WTC11 (cell line): ENCODE measurements around the gene MAEA. TPM values are rescaled to one million over a fixed set of nuclear protein-coding genes. Genes with fewer than 3 reads are reported as not detected.

ENCODE experiments used
- ATAC-seq: fragments of 200-7000 bp; cut with Tn5 transposase; 2 replicates; pipeline ENCODE4 v1.10.0; 2021; ENCODE audit warnings: mild to moderate bottlenecking, moderate library complexity
- CTCF ChIA-PET: fragments of 300-600 bp; sonication (Branson Sonifier 250); formaldehyde crosslinking; loops from one replicate; lab custom pipeline; 2021; ENCODE audit warnings: antibody characterized with exemption; lab: Charles Lee
- POLR2A ChIA-PET: fragments of 350-600 bp; sonication (Branson Sonifier 250); formaldehyde crosslinking; loops from one replicate; lab custom pipeline; 2021; ENCODE audit warnings: antibody characterized with exemption; lab: Charles Lee
- DNase-seq: peaks from one replicate; pipeline ENCODE4 v3.0.0; 2021; ENCODE audit warnings: low spot score
- H3K27ac Mint-ChIP-seq: 2 replicates; pipeline ENCODE4 v1.8.0; 2021; ENCODE audit warnings: mixed read lengths
- H3K27me3 Mint-ChIP-seq: 2 replicates; pipeline ENCODE4 v1.8.0; 2021; ENCODE audit warnings: low read depth, mild to moderate bottlenecking, moderate library complexity, mixed read lengths
- H3K36me3 Mint-ChIP-seq: 2 replicates; pipeline ENCODE4 v1.8.0; 2021; ENCODE audit warnings: mixed read lengths
- H3K4me1 Mint-ChIP-seq: 2 replicates; pipeline ENCODE4 v1.8.0; 2022; ENCODE audit warnings: mixed read lengths
- H3K4me3 Mint-ChIP-seq: 2 replicates; pipeline ENCODE4 v1.8.0; 2021; ENCODE audit warnings: mild to moderate bottlenecking, moderate library complexity, mixed read lengths
- H3K9me3 Mint-ChIP-seq: 2 replicates; pipeline ENCODE4 v1.8.0; 2021; ENCODE audit warnings: mixed read lengths
- CBFB ChIP-seq: sonication (generic); formaldehyde crosslinking; IDR thresholded peaks from 2 replicates; pipeline ENCODE4 v1.8.1; 2022; ENCODE audit warnings: mild to moderate bottlenecking, low read depth, missing genetic modification reagents
- CREM ChIP-seq: sonication (generic); formaldehyde crosslinking; IDR thresholded peaks from 2 replicates; pipeline ENCODE4 v1.8.1; 2022; ENCODE audit warnings: mild to moderate bottlenecking, missing genetic modification reagents, moderate library complexity
- ELF4 ChIP-seq: sonication (generic); formaldehyde crosslinking; IDR thresholded peaks from 2 replicates; pipeline ENCODE4 v1.8.1; 2022; ENCODE audit warnings: low read depth, mild to moderate bottlenecking, moderate library complexity, missing genetic modification reagents
- ESRRA ChIP-seq: sonication (generic); formaldehyde crosslinking; IDR thresholded peaks from 2 replicates; pipeline ENCODE4 v1.8.1; 2022; ENCODE audit warnings: mild to moderate bottlenecking, missing genetic modification reagents, borderline replicate concordance
- ETV6 ChIP-seq: sonication (generic); formaldehyde crosslinking; IDR thresholded peaks from 2 replicates; pipeline ENCODE4 v1.8.1; 2022; ENCODE audit warnings: mild to moderate bottlenecking, missing genetic modification reagents
- FOXJ3 ChIP-seq: sonication (generic); formaldehyde crosslinking; IDR thresholded peaks from 2 replicates; pipeline ENCODE4 v1.9.0; 2021; ENCODE audit warnings: missing genetic modification reagents, mild to moderate bottlenecking, borderline replicate concordance
- FOXP1 ChIP-seq: sonication (generic); formaldehyde crosslinking; IDR thresholded peaks from 2 replicates; pipeline ENCODE4 v1.8.0; 2022; ENCODE audit warnings: missing genetic modification reagents, mild to moderate bottlenecking, moderate library complexity, borderline replicate concordance
- GABPB1 ChIP-seq: sonication (generic); formaldehyde crosslinking; IDR thresholded peaks from 2 replicates; pipeline ENCODE4 v1.8.1; 2023; ENCODE audit warnings: mild to moderate bottlenecking, missing genetic modification reagents
- IRF2 ChIP-seq: sonication (generic); formaldehyde crosslinking; IDR thresholded peaks from 2 replicates; pipeline ENCODE4 v1.8.0; 2022; ENCODE audit warnings: low read depth, missing genetic modification reagents, borderline replicate concordance
- NR1H2 ChIP-seq: sonication (generic); formaldehyde crosslinking; IDR thresholded peaks from 2 replicates; pipeline ENCODE4 v1.9.0; 2021; ENCODE audit warnings: mild to moderate bottlenecking, moderate library complexity, missing genetic modification reagents
- NR2C2 ChIP-seq: sonication (generic); formaldehyde crosslinking; IDR thresholded peaks from 2 replicates; pipeline ENCODE4 v1.8.0; 2022; ENCODE audit warnings: mild to moderate bottlenecking, missing genetic modification reagents
- OVOL2 ChIP-seq: fragments of 250-450 bp; sonication (Bioruptor Pico); IDR thresholded peaks from 2 replicates; pipeline ENCODE4 v1.9.0; 2021; ENCODE audit warnings: mild to moderate bottlenecking, borderline replicate concordance
- PRRX2 ChIP-seq: fragments of 250-450 bp; sonication (Bioruptor Pico); IDR thresholded peaks from 2 replicates; pipeline ENCODE4 v1.8.0; 2021; ENCODE audit warnings: mild to moderate bottlenecking
- SMAD4 ChIP-seq: sonication (generic); formaldehyde crosslinking; IDR thresholded peaks from 2 replicates; pipeline ENCODE4 v1.8.0; 2022; ENCODE audit warnings: mild to moderate bottlenecking, missing genetic modification reagents
- SOX15 ChIP-seq: fragments of 250-450 bp; sonication (Bioruptor Pico); IDR thresholded peaks from 2 replicates; pipeline ENCODE4 v1.9.0; 2021; ENCODE audit warnings: mild to moderate bottlenecking
- TCF7 ChIP-seq: sonication (generic); formaldehyde crosslinking; IDR thresholded peaks from 2 replicates; pipeline ENCODE4 v1.8.0; 2022; ENCODE audit warnings: mild to moderate bottlenecking, low read depth, missing genetic modification reagents, moderate library complexity
- TP53 ChIP-seq: sonication (generic); formaldehyde crosslinking; IDR thresholded peaks from 2 replicates; pipeline ENCODE4 v1.8.1; 2023; ENCODE audit warnings: mild to moderate bottlenecking, missing genetic modification reagents
- ZBTB21 ChIP-seq: sonication (generic); formaldehyde crosslinking; IDR thresholded peaks from 2 replicates; pipeline ENCODE4 v1.8.1; 2023; ENCODE audit warnings: mild to moderate bottlenecking, missing genetic modification reagents, borderline replicate concordance
- ZNF219 ChIP-seq: sonication (generic); formaldehyde crosslinking; IDR thresholded peaks from 2 replicates; pipeline ENCODE4 v1.8.0; 2023; ENCODE audit warnings: missing genetic modification reagents, mild to moderate bottlenecking, borderline replicate concordance
- ZNF232 ChIP-seq: sonication (generic); formaldehyde crosslinking; IDR thresholded peaks from 2 replicates; pipeline ENCODE4 v1.8.0; 2022; ENCODE audit warnings: mild to moderate bottlenecking, missing genetic modification reagents
- ZNF396 ChIP-seq: fragments of 250-450 bp; sonication (Bioruptor Pico); IDR thresholded peaks from 2 replicates; pipeline ENCODE4 v1.8.0; 2021; ENCODE audit warnings: mild to moderate bottlenecking, moderate library complexity, borderline replicate concordance
- ZNF416 ChIP-seq: fragments of 250-450 bp; sonication (Bioruptor Pico); IDR thresholded peaks from 2 replicates; pipeline ENCODE4 v1.9.0; 2021; ENCODE audit warnings: mild to moderate bottlenecking, inconsistent platforms
- total RNA-seq: library from RNA; stranded (reverse); gene quantifications from 3 replicates; pipeline ENCODE4 v1.2.3, GENCODE V29; 2021
- TF ChIP-seq, protein P1 (sequence below): sonication (generic); formaldehyde crosslinking; IDR thresholded peaks from 2 replicates; pipeline ENCODE4 v1.8.0; 2022; ENCODE audit warnings: mild to moderate bottlenecking, missing genetic modification reagents
- TF ChIP-seq, protein P2 (sequence below): sonication (generic); formaldehyde crosslinking; IDR thresholded peaks from 2 replicates; pipeline ENCODE4 v1.8.1; 2023; ENCODE audit warnings: mild to moderate bottlenecking, moderate library complexity, missing genetic modification reagents
- TF ChIP-seq, protein P3 (sequence below): fragments of 250-450 bp; sonication (Bioruptor Pico); IDR thresholded peaks from 2 replicates; pipeline ENCODE4 v1.9.0; 2021; ENCODE audit warnings: moderate library complexity, mild to moderate bottlenecking, inconsistent platforms, borderline replicate concordance
- TF ChIP-seq, protein P4 (sequence below): fragments of 250-450 bp; sonication (Bioruptor Pico); conservative IDR thresholded peaks from 2 replicates; pipeline ENCODE4 v1.9.0; 2021; ENCODE audit warnings: mild to moderate bottlenecking
- TF ChIP-seq, protein P5 (sequence below): fragments of 250-450 bp; sonication (Bioruptor Pico); IDR thresholded peaks from 2 replicates; pipeline ENCODE4 v1.9.0; 2021; ENCODE audit warnings: mild to moderate bottlenecking, borderline replicate concordance

Gene MAEA
- total RNA-seq, 1 experiment from 2014 or later = 86.9 TPM

DNA sequence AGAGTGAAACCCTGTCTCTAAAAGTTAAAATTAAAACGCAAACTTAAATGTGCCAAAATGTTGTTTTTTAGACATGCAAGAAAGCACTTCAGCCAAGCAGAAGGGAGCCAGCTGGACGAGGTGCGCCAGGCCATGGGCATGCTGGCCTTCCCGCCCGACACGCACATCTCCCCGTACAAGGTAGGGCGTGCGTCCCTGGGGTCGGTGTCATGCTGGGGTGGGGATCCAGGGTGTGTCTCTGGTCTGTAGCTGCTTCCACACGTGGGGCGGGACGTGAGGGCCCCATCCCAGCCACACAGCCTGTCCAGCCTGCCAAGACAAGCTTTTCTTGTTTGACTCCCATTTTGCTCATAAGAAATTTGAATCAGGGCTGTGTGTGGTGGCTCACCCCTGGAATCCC is 43.0 kb downstream of the MAEA start:
- no peaks in the 10 kb centered on the region for H3K4me1 Mint-ChIP-seq
- POLR2A ChIA-PET = interaction anchor here (0.9 kb wide), 1 partner anchor 14 kb away, joined by 3 read pairs; the partner anchor contains the start of gene UVSSA
- no peaks in the 10 kb centered on the region for H3K27me3 Mint-ChIP-seq
- no peak overlapping the region for H3K4me3 Mint-ChIP-seq
- ATAC-seq (no peak), DNase-seq (no peak)
- H3K27ac Mint-ChIP-seq = no peak overlapping the region
- no peaks in the 10 kb centered on the region for H3K9me3 Mint-ChIP-seq
- CTCF ChIA-PET = interaction anchor here (1.1 to 1.2 kb wide), 2 partner anchors 14 to 23 kb away, joined by 4 to 5 read pairs; no protein-coding TSS in a partner anchor
- peaks cover 36% of the 10 kb centered on the region for H3K36me3 Mint-ChIP-seq
- TF ChIP-seq FOXJ3 (no peak), NR2C2 (CRISPR knock-in tag) (no peak), TP53 (no peak), PRRX2 (CRISPR knock-in tag) (no peak), ETV6 (CRISPR knock-in tag) (no peak), TCF7 (CRISPR knock-in tag) (no peak), ELF4 (no peak), ZBTB21 (no peak), OVOL2 (CRISPR knock-in tag) (no peak), SOX15 (CRISPR knock-in tag) (no peak), NR1H2 (no peak)
- TF ChIP-seq, protein P1, sequence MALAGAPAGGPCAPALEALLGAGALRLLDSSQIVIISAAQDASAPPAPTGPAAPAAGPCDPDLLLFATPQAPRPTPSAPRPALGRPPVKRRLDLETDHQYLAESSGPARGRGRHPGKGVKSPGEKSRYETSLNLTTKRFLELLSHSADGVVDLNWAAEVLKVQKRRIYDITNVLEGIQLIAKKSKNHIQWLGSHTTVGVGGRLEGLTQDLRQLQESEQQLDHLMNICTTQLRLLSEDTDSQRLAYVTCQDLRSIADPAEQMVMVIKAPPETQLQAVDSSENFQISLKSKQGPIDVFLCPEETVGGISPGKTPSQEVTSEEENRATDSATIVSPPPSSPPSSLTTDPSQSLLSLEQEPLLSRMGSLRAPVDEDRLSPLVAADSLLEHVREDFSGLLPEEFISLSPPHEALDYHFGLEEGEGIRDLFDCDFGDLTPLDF = no peak
- TF ChIP-seq, protein P2, sequence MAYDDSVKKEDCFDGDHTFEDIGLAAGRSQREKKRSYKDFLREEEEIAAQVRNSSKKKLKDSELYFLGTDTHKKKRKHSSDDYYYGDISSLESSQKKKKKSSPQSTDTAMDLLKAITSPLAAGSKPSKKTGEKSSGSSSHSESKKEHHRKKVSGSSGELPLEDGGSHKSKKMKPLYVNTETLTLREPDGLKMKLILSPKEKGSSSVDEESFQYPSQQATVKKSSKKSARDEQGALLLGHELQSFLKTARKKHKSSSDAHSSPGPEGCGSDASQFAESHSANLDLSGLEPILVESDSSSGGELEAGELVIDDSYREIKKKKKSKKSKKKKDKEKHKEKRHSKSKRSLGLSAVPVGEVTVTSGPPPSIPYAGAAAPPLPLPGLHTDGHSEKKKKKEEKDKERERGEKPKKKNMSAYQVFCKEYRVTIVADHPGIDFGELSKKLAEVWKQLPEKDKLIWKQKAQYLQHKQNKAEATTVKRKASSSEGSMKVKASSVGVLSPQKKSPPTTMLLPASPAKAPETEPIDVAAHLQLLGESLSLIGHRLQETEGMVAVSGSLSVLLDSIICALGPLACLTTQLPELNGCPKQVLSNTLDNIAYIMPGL = no peak
- TF ChIP-seq, protein P3, sequence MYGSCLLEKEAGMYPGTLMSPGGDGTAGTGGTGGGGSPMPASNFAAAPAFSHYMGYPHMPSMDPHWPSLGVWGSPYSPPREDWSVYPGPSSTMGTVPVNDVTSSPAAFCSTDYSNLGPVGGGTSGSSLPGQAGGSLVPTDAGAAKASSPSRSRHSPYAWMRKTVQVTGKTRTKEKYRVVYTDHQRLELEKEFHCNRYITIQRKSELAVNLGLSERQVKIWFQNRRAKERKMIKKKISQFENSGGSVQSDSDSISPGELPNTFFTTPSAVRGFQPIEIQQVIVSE (CRISPR knock-in tag) = no peak
- TF ChIP-seq, all 79 proteins: peak for 0

DNA sequence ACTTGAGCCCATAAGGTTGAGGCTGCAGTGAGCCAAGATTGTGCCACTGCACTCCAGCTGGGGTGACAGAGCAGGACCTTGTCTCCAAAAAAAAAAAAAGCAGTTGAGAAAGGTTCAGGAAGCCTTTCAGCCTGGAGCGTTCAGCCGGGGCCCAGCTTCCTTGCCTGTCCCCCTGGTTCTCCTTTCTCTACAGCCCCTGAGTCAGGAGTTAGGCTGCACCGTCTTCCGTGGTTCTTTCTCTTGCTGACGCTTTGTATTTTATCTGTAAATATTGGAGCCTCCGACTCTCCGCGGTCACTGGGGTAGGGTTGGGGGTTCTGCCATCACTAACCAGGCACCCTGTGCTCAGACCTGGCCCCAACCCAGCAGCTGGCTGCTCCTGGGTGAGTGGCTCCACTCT is 43.6 kb downstream of the MAEA start:
- H3K27ac Mint-ChIP-seq = no peak overlapping the region
- no peaks in the 10 kb centered on the region for H3K9me3 Mint-ChIP-seq
- ChIA-PET POLR2A (no interaction called here), CTCF (interaction anchor here (1.1 to 1.2 kb wide), 2 partner anchors 15 to 23 kb away, joined by 4 to 5 read pairs; no protein-coding TSS in a partner anchor)
- DNase-seq = no peak
- no peak overlapping the region for H3K4me3 Mint-ChIP-seq
- no peaks in the 10 kb centered on the region for H3K4me1 Mint-ChIP-seq
- no peaks in the 10 kb centered on the region for H3K27me3 Mint-ChIP-seq
- no peak for ATAC-seq
- TF ChIP-seq CBFB (no peak), ZNF219 (CRISPR knock-in tag) (no peak), NR2C2 (CRISPR knock-in tag) (no peak), GABPB1 (CRISPR knock-in tag) (no peak), ZNF232 (CRISPR knock-in tag) (no peak), ZNF416 (CRISPR knock-in tag) (no peak), NR1H2 (no peak), ZNF396 (CRISPR knock-in tag) (no peak), SMAD4 (CRISPR knock-in tag) (no peak), FOXP1 (CRISPR knock-in tag) (no peak), CREM (CRISPR knock-in tag) (no peak), ESRRA (CRISPR knock-in tag) (no peak), IRF2 (CRISPR knock-in tag) (no peak)
- TF ChIP-seq, protein P4, sequence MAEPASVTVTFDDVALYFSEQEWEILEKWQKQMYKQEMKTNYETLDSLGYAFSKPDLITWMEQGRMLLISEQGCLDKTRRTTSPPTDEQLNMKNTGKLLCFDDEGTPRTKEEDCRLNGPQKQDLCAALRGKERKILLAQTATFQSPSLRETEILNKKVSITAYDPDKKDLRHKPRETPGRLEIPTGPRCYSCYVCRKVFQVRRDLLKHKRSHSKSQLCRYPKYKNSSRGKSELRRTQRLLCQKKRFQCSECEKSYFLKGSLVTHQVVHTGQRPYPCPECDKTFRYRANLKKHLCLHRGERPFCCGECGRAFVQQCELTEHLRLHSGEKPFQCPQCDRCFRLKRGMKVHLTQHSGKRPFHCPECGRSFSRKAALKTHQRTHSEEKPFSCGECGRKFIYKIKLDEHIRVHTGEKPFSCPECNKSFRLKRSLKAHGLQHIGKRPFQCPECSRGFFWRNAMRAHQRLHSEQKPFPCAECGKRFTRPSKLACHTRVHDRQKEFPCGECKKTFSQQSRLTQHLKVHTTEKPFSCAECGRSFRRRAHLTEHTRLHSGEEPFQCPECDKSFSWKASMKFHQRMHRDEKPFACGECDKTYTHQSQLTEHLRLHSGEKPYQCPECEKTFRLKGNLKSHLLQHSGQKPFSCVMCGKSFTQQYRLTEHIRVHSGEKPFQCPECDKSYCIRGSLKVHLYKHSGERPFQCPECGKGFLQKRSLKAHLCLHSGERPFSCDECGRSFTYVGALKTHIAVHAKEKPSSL (CRISPR knock-in tag) = no peak
- TF ChIP-seq, protein P5, sequence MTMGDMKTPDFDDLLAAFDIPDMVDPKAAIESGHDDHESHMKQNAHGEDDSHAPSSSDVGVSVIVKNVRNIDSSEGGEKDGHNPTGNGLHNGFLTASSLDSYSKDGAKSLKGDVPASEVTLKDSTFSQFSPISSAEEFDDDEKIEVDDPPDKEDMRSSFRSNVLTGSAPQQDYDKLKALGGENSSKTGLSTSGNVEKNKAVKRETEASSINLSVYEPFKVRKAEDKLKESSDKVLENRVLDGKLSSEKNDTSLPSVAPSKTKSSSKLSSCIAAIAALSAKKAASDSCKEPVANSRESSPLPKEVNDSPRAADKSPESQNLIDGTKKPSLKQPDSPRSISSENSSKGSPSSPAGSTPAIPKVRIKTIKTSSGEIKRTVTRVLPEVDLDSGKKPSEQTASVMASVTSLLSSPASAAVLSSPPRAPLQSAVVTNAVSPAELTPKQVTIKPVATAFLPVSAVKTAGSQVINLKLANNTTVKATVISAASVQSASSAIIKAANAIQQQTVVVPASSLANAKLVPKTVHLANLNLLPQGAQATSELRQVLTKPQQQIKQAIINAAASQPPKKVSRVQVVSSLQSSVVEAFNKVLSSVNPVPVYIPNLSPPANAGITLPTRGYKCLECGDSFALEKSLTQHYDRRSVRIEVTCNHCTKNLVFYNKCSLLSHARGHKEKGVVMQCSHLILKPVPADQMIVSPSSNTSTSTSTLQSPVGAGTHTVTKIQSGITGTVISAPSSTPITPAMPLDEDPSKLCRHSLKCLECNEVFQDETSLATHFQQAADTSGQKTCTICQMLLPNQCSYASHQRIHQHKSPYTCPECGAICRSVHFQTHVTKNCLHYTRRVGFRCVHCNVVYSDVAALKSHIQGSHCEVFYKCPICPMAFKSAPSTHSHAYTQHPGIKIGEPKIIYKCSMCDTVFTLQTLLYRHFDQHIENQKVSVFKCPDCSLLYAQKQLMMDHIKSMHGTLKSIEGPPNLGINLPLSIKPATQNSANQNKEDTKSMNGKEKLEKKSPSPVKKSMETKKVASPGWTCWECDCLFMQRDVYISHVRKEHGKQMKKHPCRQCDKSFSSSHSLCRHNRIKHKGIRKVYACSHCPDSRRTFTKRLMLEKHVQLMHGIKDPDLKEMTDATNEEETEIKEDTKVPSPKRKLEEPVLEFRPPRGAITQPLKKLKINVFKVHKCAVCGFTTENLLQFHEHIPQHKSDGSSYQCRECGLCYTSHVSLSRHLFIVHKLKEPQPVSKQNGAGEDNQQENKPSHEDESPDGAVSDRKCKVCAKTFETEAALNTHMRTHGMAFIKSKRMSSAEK (CRISPR knock-in tag) = no peak
- TF ChIP-seq, protein P1 = no peak
- H3K36me3 Mint-ChIP-seq = peaks cover 39% of the 10 kb centered on the region
